ENCODE data around the gene TBXAS1. TPM values are rescaled to one million over a fixed set of nuclear protein-coding genes. Genes with fewer than 3 reads are reported as not detected.

TBXAS1 gene
- total and polyA plus RNA-seq, 2 donors (not counting 3 experiments of a cell fraction or from before 2014, with no cell fraction given): 2.1 to 4.3 TPM

DNA sequence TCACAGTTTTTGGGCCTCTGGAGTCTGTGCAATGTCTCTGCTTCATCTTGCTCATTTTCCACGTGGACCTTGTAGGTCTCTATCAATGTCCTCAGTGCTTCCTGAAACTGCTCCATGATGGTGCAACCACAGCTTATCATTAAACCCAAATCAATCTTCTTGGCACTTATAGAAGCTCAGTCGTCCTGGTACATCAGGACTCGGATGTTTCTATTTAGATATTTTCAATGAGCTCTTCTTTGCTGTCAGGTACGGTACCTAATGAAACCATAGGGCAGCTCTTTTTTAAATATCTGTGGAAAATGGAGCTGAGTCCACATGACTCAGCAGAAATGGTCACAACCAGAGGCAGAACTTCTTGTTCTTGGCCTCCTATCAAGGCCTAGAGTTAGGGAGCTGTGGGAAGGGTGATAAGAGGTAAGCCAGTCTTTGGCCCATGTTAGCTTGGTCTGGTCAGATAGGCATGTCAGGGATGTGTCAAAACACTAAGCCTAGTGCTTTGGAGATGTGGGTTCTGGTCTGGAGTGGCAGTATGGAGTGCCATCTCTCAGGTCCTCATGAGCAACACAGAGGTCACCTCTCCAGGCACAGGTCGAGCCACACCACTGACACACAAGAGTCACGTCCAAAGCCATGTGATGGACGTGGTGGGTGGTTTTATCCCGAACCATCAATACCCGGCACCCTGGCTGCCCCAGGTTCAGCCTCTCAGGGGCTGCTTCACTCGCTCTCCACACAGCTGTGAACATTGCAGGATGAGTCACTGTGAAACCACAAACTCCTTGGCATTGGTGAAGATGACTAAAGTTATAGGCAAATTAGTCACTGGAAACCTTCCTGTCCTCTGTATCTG lies 87.0 kb downstream of the TBXAS1 start:
- Histone ChIP-seq H3K27me3 (ENCODE audit: control insufficient read depth in 2 of 2, insufficient read depth in 2 of 2, low read length in 2 of 2) (peaks cover 0 to 2% of the 10 kb centered on the region in 2 experiments), H3K4me1 (ENCODE audit: control insufficient read depth, extremely low read depth, insufficient read depth, low read length) (peaks cover 30% of the 10 kb centered on the region), H3K27ac (ENCODE audit: insufficient read depth, low read depth, low read length) (peak overlapping the region; percentile 72), H3K9me1 (replicated peaks; ENCODE audit: control insufficient read depth, extremely low read depth, insufficient read depth, low read length) (no peaks in the 10 kb centered on the region), H4K20me1 (replicated peaks; ENCODE audit: control insufficient read depth, extremely low read depth, insufficient read depth, low read length) (no peaks in the 10 kb centered on the region), H3K4me2 (ENCODE audit: insufficient read depth, low read length) (no peak overlapping the region), H3K9me3 (replicated peaks; ENCODE audit: control insufficient read depth, insufficient read depth, low read length) (no peaks in the 10 kb centered on the region), H3K79me2 (ENCODE audit: control insufficient read depth, insufficient read depth, low read length) (no peaks in the 10 kb centered on the region), H3K36me3 (ENCODE audit: control insufficient read depth in 2 of 2, extremely low read depth in 1 of 2, insufficient read depth in 2 of 2, low read length in 2 of 2) (no peaks in the 10 kb centered on the region), H3K4me3 (replicated peaks in 1 of 3; ENCODE audit: insufficient read depth in 1 of 3, low read depth in 1 of 3, low read length in 3 of 3) (no peak overlapping the region), H3K9ac (replicated peaks; ENCODE audit: extremely low read depth, insufficient read depth, low read length) (peak overlapping the region; percentile 2), H2AFZ (ENCODE audit: low read depth, low read length) (no peak overlapping the region)
- TF ChIP-seq GATA2 (IDR thresholded peaks at IDR 0.05; ENCODE audit: insufficient read depth, insufficient read length, low read depth, low read length) (peak; percentile 30), MYC (IDR thresholded peaks at IDR 0.05; ENCODE audit: low read depth, low read length) (no peak), POLR2AphosphoS5 (IDR thresholded peaks at IDR 0.05; ENCODE audit: insufficient read depth, low read depth, low read length) (peak; percentile 69), FOS (IDR thresholded peaks at IDR 0.05; ENCODE audit: borderline replicate concordance, insufficient read depth, low read length) (peak; percentile 99), JUN (IDR thresholded peaks at IDR 0.05; ENCODE audit: borderline replicate concordance, insufficient read depth, insufficient read length, low read depth) (peak; percentile 98), POLR2A (IDR thresholded peaks at IDR 0.05; ENCODE audit: low read depth, low read length) (no peak)
- TF ChIP-seq, protein P1, sequence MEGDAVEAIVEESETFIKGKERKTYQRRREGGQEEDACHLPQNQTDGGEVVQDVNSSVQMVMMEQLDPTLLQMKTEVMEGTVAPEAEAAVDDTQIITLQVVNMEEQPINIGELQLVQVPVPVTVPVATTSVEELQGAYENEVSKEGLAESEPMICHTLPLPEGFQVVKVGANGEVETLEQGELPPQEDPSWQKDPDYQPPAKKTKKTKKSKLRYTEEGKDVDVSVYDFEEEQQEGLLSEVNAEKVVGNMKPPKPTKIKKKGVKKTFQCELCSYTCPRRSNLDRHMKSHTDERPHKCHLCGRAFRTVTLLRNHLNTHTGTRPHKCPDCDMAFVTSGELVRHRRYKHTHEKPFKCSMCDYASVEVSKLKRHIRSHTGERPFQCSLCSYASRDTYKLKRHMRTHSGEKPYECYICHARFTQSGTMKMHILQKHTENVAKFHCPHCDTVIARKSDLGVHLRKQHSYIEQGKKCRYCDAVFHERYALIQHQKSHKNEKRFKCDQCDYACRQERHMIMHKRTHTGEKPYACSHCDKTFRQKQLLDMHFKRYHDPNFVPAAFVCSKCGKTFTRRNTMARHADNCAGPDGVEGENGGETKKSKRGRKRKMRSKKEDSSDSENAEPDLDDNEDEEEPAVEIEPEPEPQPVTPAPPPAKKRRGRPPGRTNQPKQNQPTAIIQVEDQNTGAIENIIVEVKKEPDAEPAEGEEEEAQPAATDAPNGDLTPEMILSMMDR (IDR thresholded peaks at IDR 0.05; ENCODE audit: extremely low read depth in 1 of 2, insufficient read depth in 1 of 2, low read depth in 1 of 2, low read length in 2 of 2): no peak
- TF ChIP-seq, protein P2, sequence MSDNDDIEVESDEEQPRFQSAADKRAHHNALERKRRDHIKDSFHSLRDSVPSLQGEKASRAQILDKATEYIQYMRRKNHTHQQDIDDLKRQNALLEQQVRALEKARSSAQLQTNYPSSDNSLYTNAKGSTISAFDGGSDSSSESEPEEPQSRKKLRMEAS (IDR thresholded peaks at IDR 0.05; ENCODE audit: insufficient read depth, insufficient read length): no peak
- FAIRE-seq (peak; percentile 100), DNase-seq (ENCODE audit: low read depth, low spot score) (peak; percentile 88)
- ChIA-PET CTCF (interaction anchor here (0.6 to 1.9 kb wide), 9 partner anchors 13 to 270 kb away, joined by 3 to 10 read pairs (median 4); partner anchors contain the start of gene PARP12), POLR2A (interaction anchor here (1.3 kb wide), 1 partner anchor 236 kb away, joined by 3 read pairs; no protein-coding TSS in a partner anchor)
- dilution Hi-C loops (cut with MboI; ENCODE audit: extremely low pct_ligation_motif_present, low sequenced_read_pairs): no loop called here
- BruUV-seq (replicated peaks): TSS peak; percentile 69
- intact Hi-C loops (cut with micrococcal nuclease): loop anchor here (1.0 to 2.0 kb wide), 4 partner anchors 21 to 267 kb away; no protein-coding TSS in a partner anchor
